ENCODE data around the gene PIK3C2G.

PIK3C2G gene

GRCh38 chr12:18556161-18556560, 294.8 kb downstream of the PIK3C2G start:
- Histone ChIP-seq H3K36me3 (ENCODE audit: low read depth) (no peaks in the 10 kb centered on the region), H3K4me3 (ENCODE audit: severe bottlenecking) (no peak overlapping the region), H3K4me1 (ENCODE audit: insufficient read depth, poor library complexity, severe bottlenecking) (no peaks in the 10 kb centered on the region), H3K27me3 (ENCODE audit: insufficient read depth, poor library complexity, severe bottlenecking) (no peaks in the 10 kb centered on the region), H3K9me3 (ENCODE audit: severe bottlenecking) (no peaks in the 10 kb centered on the region), H3K27ac (ENCODE audit: poor library complexity, severe bottlenecking) (no peak overlapping the region)
- DNase-seq (ENCODE audit: low spot score) (no peak), ATAC-seq (ENCODE audit: low read depth) (no peak)
- no peak for TF ChIP-seq CTCF (IDR thresholded peaks at IDR 0.05; ENCODE audit: poor library complexity, severe bottlenecking)

GRCh38 chr12:18559242-18559641, 297.9 kb downstream of the PIK3C2G start:
- no peak for TF ChIP-seq CTCF (IDR thresholded peaks at IDR 0.05; ENCODE audit: poor library complexity, severe bottlenecking)

GRCh38 chr12:18562531-18562930, 301.2 kb downstream of the PIK3C2G start:
- no peaks in the 10 kb centered on the region for H3K36me3 ChIP-seq (ENCODE audit: low read depth)
- no peak for TF ChIP-seq CTCF (IDR thresholded peaks at IDR 0.05; ENCODE audit: poor library complexity, severe bottlenecking)
- DNase-seq (ENCODE audit: low spot score), result no peak
- H3K9me3 ChIP-seq (ENCODE audit: severe bottlenecking), result no peaks in the 10 kb centered on the region
- ATAC-seq (ENCODE audit: low read depth), result no peak
- no peak overlapping the region for H3K4me3 ChIP-seq (ENCODE audit: severe bottlenecking)
- no peaks in the 10 kb centered on the region for H3K4me1 ChIP-seq (ENCODE audit: insufficient read depth, poor library complexity, severe bottlenecking)
- H3K27me3 ChIP-seq (ENCODE audit: insufficient read depth, poor library complexity, severe bottlenecking), result no peaks in the 10 kb centered on the region
- no peak overlapping the region for H3K27ac ChIP-seq (ENCODE audit: poor library complexity, severe bottlenecking)

More at GRCh38 chr12:18559242-18559641, 297.9 kb downstream of the PIK3C2G start:
- no peak overlapping the region for H3K27ac ChIP-seq (ENCODE audit: poor library complexity, severe bottlenecking)
- no peaks in the 10 kb centered on the region for H3K36me3 ChIP-seq (ENCODE audit: low read depth)
- no peaks in the 10 kb centered on the region for H3K27me3 ChIP-seq (ENCODE audit: insufficient read depth, poor library complexity, severe bottlenecking)
- ATAC-seq (ENCODE audit: low read depth) (no peak), DNase-seq (ENCODE audit: low spot score) (no peak)
- no peaks in the 10 kb centered on the region for H3K4me1 ChIP-seq (ENCODE audit: insufficient read depth, poor library complexity, severe bottlenecking)
- H3K9me3 ChIP-seq (ENCODE audit: severe bottlenecking), result no peaks in the 10 kb centered on the region
- H3K4me3 ChIP-seq (ENCODE audit: severe bottlenecking), result no peak overlapping the region

GRCh38 chr12:18564306-18564705, 303.0 kb downstream of the PIK3C2G start:
- H3K4me1 ChIP-seq (ENCODE audit: insufficient read depth, poor library complexity, severe bottlenecking), result no peaks in the 10 kb centered on the region
- no peaks in the 10 kb centered on the region for H3K27me3 ChIP-seq (ENCODE audit: insufficient read depth, poor library complexity, severe bottlenecking)
- no peak overlapping the region for H3K4me3 ChIP-seq (ENCODE audit: severe bottlenecking)
- no peak overlapping the region for H3K27ac ChIP-seq (ENCODE audit: poor library complexity, severe bottlenecking)
- no peak for ATAC-seq (ENCODE audit: low read depth)
- TF ChIP-seq CTCF (IDR thresholded peaks at IDR 0.05; ENCODE audit: poor library complexity, severe bottlenecking), result no peak
- no peak for DNase-seq (ENCODE audit: low spot score)
- no peaks in the 10 kb centered on the region for H3K9me3 ChIP-seq (ENCODE audit: severe bottlenecking)
- H3K36me3 ChIP-seq (ENCODE audit: low read depth), result no peaks in the 10 kb centered on the region

GRCh38 chr12:18567787-18568186, 306.5 kb downstream of the PIK3C2G start:
- no peak for DNase-seq (ENCODE audit: low spot score)
- Histone ChIP-seq H3K9me3 (ENCODE audit: severe bottlenecking) (no peaks in the 10 kb centered on the region), H3K27ac (ENCODE audit: poor library complexity, severe bottlenecking) (no peak overlapping the region), H3K36me3 (ENCODE audit: low read depth) (no peaks in the 10 kb centered on the region), H3K4me3 (ENCODE audit: severe bottlenecking) (no peak overlapping the region), H3K4me1 (ENCODE audit: insufficient read depth, poor library complexity, severe bottlenecking) (no peaks in the 10 kb centered on the region), H3K27me3 (ENCODE audit: insufficient read depth, poor library complexity, severe bottlenecking) (no peaks in the 10 kb centered on the region)
- no peak for TF ChIP-seq CTCF (IDR thresholded peaks at IDR 0.05; ENCODE audit: poor library complexity, severe bottlenecking)
- no peak for ATAC-seq (ENCODE audit: low read depth)
